ENCODE results near the gene HACD1.

GRCh38 chr10:17590969-17591645, 26.1 kb downstream of the HACD1 start:
- TF ChIP-seq CTCF (IDR thresholded peaks at IDR 0.05) (no peak), POLR2A (IDR thresholded peaks at IDR 0.05; ENCODE audit: low read depth) (no peak), POLR2AphosphoS5 (IDR thresholded peaks at IDR 0.05) (no peak), EP300 (IDR thresholded peaks at IDR 0.05) (no peak)

Data from esophagus muscularis mucosa (tissue), 4 donors.